Measurements from ENCODE around the gene WWP2.

GRCh38 chr16:69932228-69932627, 170.1 kb downstream of the WWP2 start:
- TF ChIP-seq POLR2A (IDR thresholded peaks at IDR 0.05) (no peak), CTCF (IDR thresholded peaks at IDR 0.05) (no peak), EP300 (IDR thresholded peaks at IDR 0.05) (no peak)

All from tibial nerve (tissue), 4 donors.